ENCODE measurements around the gene NPAT.
A peak's percentile ranks its signal among the peaks of the same experiment; 100 is the strongest.
"Not testable (repeated sequence)": the region's sequence is repeated elsewhere in the genome, so short reads cannot be mapped to it uniquely, and the experiment has no call there.

Gene NPAT

GRCh38 chr11:108218912-108219783, 3.3 kb downstream of the NPAT start:
- DNase-seq: no peak

- DNase-seq: no peak
Measured at GRCh38 chr11:108218455-108218854, 4.0 kb downstream of the NPAT start.

GRCh38 chr11:108216988-108217387, 5.5 kb downstream of the NPAT start:
- no peak for DNase-seq

- DNase-seq: no peak
Measured at GRCh38 chr11:108213784-108214183, 8.7 kb downstream of the NPAT start.

- DNase-seq: no peak
Measured at GRCh38 chr11:108210441-108210840, 12.0 kb downstream of the NPAT start.

- DNase-seq: no peak
Measured at GRCh38 chr11:108207683-108208060, 14.8 kb downstream of the NPAT start.

GRCh38 chr11:108206969-108207682, 15.3 kb downstream of the NPAT start:
- no peak for DNase-seq

- DNase-seq: no peak
Measured at GRCh38 chr11:108206171-108206570, 16.3 kb downstream of the NPAT start.

- DNase-seq: no peak
Measured at GRCh38 chr11:108204929-108205499, 17.4 kb downstream of the NPAT start.

GRCh38 chr11:108204376-108204775, 18.1 kb downstream of the NPAT start:
- DNase-seq: no peak

- no peak for DNase-seq
Measured at GRCh38 chr11:108203075-108203474, 19.4 kb downstream of the NPAT start.

- peak; percentile 73 to 80 for DNase-seq
Measured at GRCh38 chr11:108199446-108200321, 22.8 kb downstream of the NPAT start.

GRCh38 chr11:108198833-108199232, 23.6 kb downstream of the NPAT start:
- DNase-seq: no peak

- no peak for DNase-seq
Measured at GRCh38 chr11:108197351-108197750, 25.1 kb downstream of the NPAT start.

GRCh38 chr11:108196901-108197300, 25.5 kb downstream of the NPAT start:
- no peak for DNase-seq

- DNase-seq: no peak
Measured at GRCh38 chr11:108193725-108194124, 28.7 kb downstream of the NPAT start.

- DNase-seq: no peak
Measured at GRCh38 chr11:108177570-108177969, 44.9 kb downstream of the NPAT start.

GRCh38 chr11:108170184-108170583, 52.3 kb downstream of the NPAT start:
- no peak for DNase-seq

GRCh38 chr11:108167624-108168023, 54.8 kb downstream of the NPAT start:
- no peak for DNase-seq

GRCh38 chr11:108162878-108163277, 59.6 kb downstream of the NPAT start:
- DNase-seq: not testable (repeated sequence)

- DNase-seq: no peak
Measured at GRCh38 chr11:108160970-108161566, 61.4 kb downstream of the NPAT start.

GRCh38 chr11:108154591-108154990, 67.8 kb downstream of the NPAT start:
- no peak for DNase-seq

Data from activated T-cell treated with anti-CD3 and anti-CD28 coated beads, Interleukin-2, amount 50 U/mL, for 48 hours (primary cell).